HEK293T (cell line): ENCODE measurements around the gene STN1.

ENCODE experiments used
- ARNT ChIP-seq: fragments of 450-650 bp; IDR thresholded peaks from 2 replicates; pipeline ENCODE4 v1.6.1; 2017; ENCODE audit warnings: mild to moderate bottlenecking
- BHLHE40 ChIP-seq: fragments of 450-650 bp; IDR thresholded peaks from 2 replicates; pipeline ENCODE4 v1.6.1; 2016; ENCODE audit warnings: mild to moderate bottlenecking, moderate library complexity, borderline replicate concordance
- CTBP1 ChIP-seq: fragments of 450-650 bp; IDR thresholded peaks from 2 replicates; pipeline ENCODE4 v1.6.1; 2016; ENCODE audit warnings: borderline replicate concordance
- FOXA1 ChIP-seq: fragments of 450-650 bp; IDR thresholded peaks from 2 replicates; pipeline ENCODE4 v1.6.1; 2016; ENCODE audit warnings: mild to moderate bottlenecking
- FOXM1 ChIP-seq: fragments of 450-650 bp; IDR thresholded peaks from 2 replicates; pipeline ENCODE4 v1.6.1; 2017; ENCODE audit warnings: mild to moderate bottlenecking, borderline replicate concordance
- L3MBTL2 ChIP-seq: fragments of 450-650 bp; conservative IDR thresholded peaks from 2 replicates; pipeline ENCODE4 v1.6.1; 2016; ENCODE audit warnings: mild to moderate bottlenecking
- SP1 ChIP-seq: fragments of 450-650 bp; IDR thresholded peaks from 2 replicates; pipeline ENCODE4 v1.6.1; 2017
- SUZ12 ChIP-seq: fragments of 450-650 bp; IDR thresholded peaks from 2 replicates; pipeline ENCODE4 v1.6.1; 2016; ENCODE audit warnings: mild to moderate bottlenecking
- TARDBP ChIP-seq: fragments of 450-650 bp; IDR thresholded peaks from 2 replicates; pipeline ENCODE4 v1.6.1; 2016
- ZNF384 ChIP-seq: fragments of 450-650 bp; IDR thresholded peaks from 2 replicates; pipeline ENCODE4 v1.6.1; 2016
- TF ChIP-seq, protein P1 (sequence below): fragments of 450-650 bp; IDR thresholded peaks from 2 replicates; pipeline ENCODE4 v1.6.1; 2016

- TF ChIP-seq FOXM1 = no peak
- no peak for TF ChIP-seq CTBP1
- TF ChIP-seq SUZ12 = no peak
- no peak for TF ChIP-seq SP1
- TF ChIP-seq TARDBP = no peak
- TF ChIP-seq, protein P1, sequence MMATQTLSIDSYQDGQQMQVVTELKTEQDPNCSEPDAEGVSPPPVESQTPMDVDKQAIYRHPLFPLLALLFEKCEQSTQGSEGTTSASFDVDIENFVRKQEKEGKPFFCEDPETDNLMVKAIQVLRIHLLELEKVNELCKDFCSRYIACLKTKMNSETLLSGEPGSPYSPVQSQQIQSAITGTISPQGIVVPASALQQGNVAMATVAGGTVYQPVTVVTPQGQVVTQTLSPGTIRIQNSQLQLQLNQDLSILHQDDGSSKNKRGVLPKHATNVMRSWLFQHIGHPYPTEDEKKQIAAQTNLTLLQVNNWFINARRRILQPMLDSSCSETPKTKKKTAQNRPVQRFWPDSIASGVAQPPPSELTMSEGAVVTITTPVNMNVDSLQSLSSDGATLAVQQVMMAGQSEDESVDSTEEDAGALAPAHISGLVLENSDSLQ = no peak
- TF ChIP-seq ZNF384 = no peak
- TF ChIP-seq ARNT = no peak
- TF ChIP-seq BHLHE40 = no peak
- no peak for TF ChIP-seq L3MBTL2
- no peak for TF ChIP-seq FOXA1
Observed at GRCh38 chr10:103833731-103834365, 84.1 kb downstream of the STN1 start.
